Cardiac muscle cell (in vitro differentiated cells and primary cell): ENCODE measurements around the gene STK17A. TPM values are rescaled to one million over a fixed set of nuclear protein-coding genes. Genes with fewer than 3 reads are reported as not detected.
A peak's percentile ranks its signal among the peaks of the same experiment; 100 is the strongest.

ENCODE experiments used
- DNase-seq, 2 donors: peaks; one replicate each; pipeline versions ENCODE4 v3.0.0 to v3.0.0-alpha.2; 2010 to 2017; ENCODE audit warnings: low read depth in 1 of 2, low spot score in 1 of 2
- H3K27ac ChIP-seq: fragments of 200-600 bp; sonication (generic); 2 replicates; pipeline ENCODE4 v1.5.1; 2016
- H3K27me3 ChIP-seq: fragments of 200-600 bp; sonication (generic); 2 replicates; pipeline ENCODE4 v1.6.0; 2016; ENCODE audit warnings: control low read depth
- H3K36me3 ChIP-seq: fragments of 200-600 bp; sonication (generic); 2 replicates; pipeline ENCODE4 v1.5.1; 2016; ENCODE audit warnings: control low read depth
- H3K4me1 ChIP-seq: fragments of 200-600 bp; sonication (generic); 2 replicates; pipeline ENCODE4 v1.8.1; 2017; ENCODE audit warnings: low read depth, mild to moderate bottlenecking, mixed run types
- H3K4me3 ChIP-seq: fragments of 200-600 bp; sonication (generic); 2 replicates; pipeline ENCODE4 v1.5.1; 2016; ENCODE audit warnings: mild to moderate bottlenecking
- H3K9me3 ChIP-seq: fragments of 200-600 bp; sonication (generic); 2 replicates; pipeline ENCODE4 v1.5.1; 2017; ENCODE audit warnings: low read depth, mild to moderate bottlenecking, control low read depth
- CTCF ChIP-seq: IDR thresholded peaks from 2 replicates; pipeline ENCODE4 v1.5.1; 2012; ENCODE audit warnings: low read depth, mild to moderate bottlenecking, low read length
- polyA plus RNA-seq: library from polyadenylated mRNA; unstranded; fragments of >200 nt; fragmentation: Nextera tagmentation; extraction: Ambion mirVana; gene quantifications from 2 replicates; pipeline ENCODE4 v1.2.1, GENCODE V29; 2016
- total RNA-seq: library from RNA; depleted of rRNA; stranded (reverse); fragments of >200 nt; gene quantifications from 2 replicates; pipeline ENCODE4 v1.2.3, GENCODE V29; 2016

Gene STK17A
- total and polyA plus RNA-seq, 2 experiments from 2014 or later: 18.0 to 30.4 TPM

GRCh38 chr7:43602256-43602655, 19.3 kb downstream of the STK17A start:
- Histone ChIP-seq H3K27me3 (no peaks in the 10 kb centered on the region), H3K9me3 (no peaks in the 10 kb centered on the region), H3K4me3 (no peak overlapping the region), H3K4me1 (no peaks in the 10 kb centered on the region), H3K27ac (no peak overlapping the region), H3K36me3 (peaks cover 16% of the 10 kb centered on the region)
- no peak for TF ChIP-seq CTCF
- DNase-seq: no peak

GRCh38 chr7:43604251-43604650, 21.3 kb downstream of the STK17A start:
- no peaks in the 10 kb centered on the region for H3K27me3 ChIP-seq
- no peak for DNase-seq
- H3K4me3 ChIP-seq: no peak overlapping the region
- H3K4me1 ChIP-seq: no peaks in the 10 kb centered on the region
- no peak overlapping the region for H3K27ac ChIP-seq
- H3K36me3 ChIP-seq: peaks cover 20% of the 10 kb centered on the region
- no peaks in the 10 kb centered on the region for H3K9me3 ChIP-seq
- TF ChIP-seq CTCF: no peak

- no peaks in the 10 kb centered on the region for H3K9me3 ChIP-seq
- DNase-seq: no peak
- peaks cover 11% of the 10 kb centered on the region for H3K36me3 ChIP-seq
- TF ChIP-seq CTCF: no peak
- H3K4me1 ChIP-seq: no peaks in the 10 kb centered on the region
- no peak overlapping the region for H3K4me3 ChIP-seq
- H3K27ac ChIP-seq: no peak overlapping the region
- H3K27me3 ChIP-seq: no peaks in the 10 kb centered on the region
Measured at GRCh38 chr7:43609097-43609496, 26.2 kb downstream of the STK17A start.

GRCh38 chr7:43612128-43612527, 29.2 kb downstream of the STK17A start:
- H3K9me3 ChIP-seq: no peaks in the 10 kb centered on the region
- no peak overlapping the region for H3K27ac ChIP-seq
- H3K4me3 ChIP-seq: no peak overlapping the region
- DNase-seq: no peak
- no peak for TF ChIP-seq CTCF
- H3K27me3 ChIP-seq: no peaks in the 10 kb centered on the region
- peaks cover 11% of the 10 kb centered on the region for H3K36me3 ChIP-seq
- H3K4me1 ChIP-seq: no peaks in the 10 kb centered on the region

- TF ChIP-seq CTCF: no peak
- Histone ChIP-seq H3K27ac (no peak overlapping the region), H3K4me3 (no peak overlapping the region), H3K36me3 (peaks cover 11% of the 10 kb centered on the region), H3K4me1 (peaks cover 2% of the 10 kb centered on the region), H3K9me3 (no peaks in the 10 kb centered on the region), H3K27me3 (no peaks in the 10 kb centered on the region)
- peak in 1 of 2 donors; percentile 44 for DNase-seq
Measured at GRCh38 chr7:43612599-43613589, 30.0 kb downstream of the STK17A start.
